H9 (cell line): ENCODE measurements around the gene UBAC2. TPM values are rescaled to one million over a fixed set of nuclear protein-coding genes. Genes with fewer than 3 reads are reported as not detected.

Source experiments
- DNase-seq: peaks from one replicate; pipeline ENCODE4 v3.0.0-alpha.2; 2017
- H2AFZ ChIP-seq: one replicate; pipeline ENCODE4 v1.6.1; 2013; ENCODE audit warnings: mild to moderate bottlenecking, low read length, control low read depth, moderate library complexity
- H2AK5ac ChIP-seq: 2 replicates; pipeline ENCODE4 v1.6.1; 2013; ENCODE audit warnings: low read length, control low read depth, mixed read lengths; ENCODE audit not compliant: insufficient read length
- H2BK120ac ChIP-seq: one replicate; pipeline ENCODE4 v1.6.1; 2013; ENCODE audit warnings: low read depth, mild to moderate bottlenecking, low read length, control low read depth, inconsistent platforms; ENCODE audit not compliant: poor library complexity, severe bottlenecking
- H2BK12ac ChIP-seq: 2 replicates; pipeline ENCODE4 v1.6.1; 2013; ENCODE audit warnings: low read length, control low read depth, mixed read lengths, low read depth; ENCODE audit not compliant: insufficient read length
- H2BK15ac ChIP-seq: 2 replicates; pipeline ENCODE4 v1.6.1; 2013; ENCODE audit warnings: low read depth, low read length, control low read depth
- H2BK20ac ChIP-seq: one replicate; pipeline ENCODE4 v1.6.1; 2013; ENCODE audit warnings: low read depth, mild to moderate bottlenecking, low read length, control low read depth, inconsistent platforms; ENCODE audit not compliant: poor library complexity, severe bottlenecking
- H2BK5ac ChIP-seq: 2 replicates; pipeline ENCODE4 v1.6.1; 2013; ENCODE audit warnings: low read length, control low read depth, mixed read lengths; ENCODE audit not compliant: insufficient read length
- H3K14ac ChIP-seq: 2 replicates; pipeline ENCODE4 v1.6.1; 2013; ENCODE audit warnings: low read length, control low read depth; ENCODE audit not compliant: insufficient read depth
- H3K18ac ChIP-seq: 2 replicates; pipeline ENCODE4 v1.6.1; 2013; ENCODE audit warnings: low read depth, mild to moderate bottlenecking, mixed read lengths, low read length, control low read depth; ENCODE audit not compliant: insufficient read length
- H3K23ac ChIP-seq: 2 replicates; pipeline ENCODE4 v1.6.1; 2013; ENCODE audit warnings: low read length, control low read depth, mixed read lengths, low read depth; ENCODE audit not compliant: insufficient read length
- H3K23me2 ChIP-seq: 2 replicates; pipeline ENCODE4 v1.6.1; 2013; ENCODE audit warnings: low read depth, mild to moderate bottlenecking, mixed read lengths, low read length, control low read depth; ENCODE audit not compliant: insufficient read length, poor library complexity, severe bottlenecking
- H3K27ac ChIP-seq: 2 replicates; pipeline ENCODE4 v1.5.1; 2013; ENCODE audit warnings: low read length, control low read depth, mixed read lengths, low read depth; ENCODE audit not compliant: insufficient read length
- H3K27me3 ChIP-seq: 2 replicates; pipeline ENCODE4 v1.6.1; 2013; ENCODE audit warnings: low read length, control low read depth, inconsistent platforms; ENCODE audit not compliant: insufficient read depth
- H3K4ac ChIP-seq: 2 replicates; pipeline ENCODE4 v1.6.1; 2013; ENCODE audit warnings: low read depth, mild to moderate bottlenecking, control low read depth, inconsistent platforms, low read length, moderate library complexity
- H3K4me1 ChIP-seq: 2 replicates; pipeline ENCODE4 v1.6.1; 2013; ENCODE audit warnings: low read length, control low read depth, inconsistent platforms; ENCODE audit not compliant: insufficient read depth
- H3K4me2 ChIP-seq: 2 replicates; pipeline ENCODE4 v1.6.1; 2013; ENCODE audit warnings: low read length, control low read depth, mixed read lengths; ENCODE audit not compliant: insufficient read length, insufficient read depth
- H3K56ac ChIP-seq: 2 replicates; pipeline ENCODE4 v1.6.1; 2013; ENCODE audit warnings: low read depth, mild to moderate bottlenecking, mixed read lengths, low read length, control low read depth; ENCODE audit not compliant: insufficient read length
- H3K79me1 ChIP-seq: 2 replicates; pipeline ENCODE4 v1.6.1; 2013; ENCODE audit warnings: low read depth, mild to moderate bottlenecking, moderate library complexity, low read length, control low read depth, inconsistent platforms; ENCODE audit not compliant: insufficient read depth, poor library complexity, severe bottlenecking
- H3K79me2 ChIP-seq: 2 replicates; pipeline ENCODE4 v1.6.1; 2013; ENCODE audit warnings: low read length, control low read depth, inconsistent platforms; ENCODE audit not compliant: insufficient read depth
- H3K9ac ChIP-seq: 2 replicates; pipeline ENCODE4 v1.6.1; 2013; ENCODE audit warnings: low read length, control low read depth, mixed read lengths; ENCODE audit not compliant: insufficient read length; ENCODE audit errors: extremely low read depth
- H3K9me3 ChIP-seq: one replicate; pipeline ENCODE4 v1.6.1; 2013; ENCODE audit warnings: low read depth, low read length, inconsistent platforms; ENCODE audit not compliant: control insufficient read depth
- H3T11ph ChIP-seq: one replicate; pipeline ENCODE4 v1.6.1; 2013; ENCODE audit warnings: mild to moderate bottlenecking, low read length, control low read depth, inconsistent platforms
- H4K20me1 ChIP-seq: one replicate; pipeline ENCODE4 v1.6.1; 2013; ENCODE audit not compliant: control insufficient read depth, insufficient read length, insufficient read depth
- H4K5ac ChIP-seq: 2 replicates; pipeline ENCODE4 v1.6.1; 2013; ENCODE audit warnings: low read depth, mild to moderate bottlenecking, mixed read lengths, low read length, control low read depth; ENCODE audit not compliant: insufficient read length
- H4K8ac ChIP-seq: replicated peaks from 2 replicates; pipeline ENCODE4 v1.6.1; 2013; ENCODE audit warnings: low read length, control low read depth, mixed read lengths, low read depth; ENCODE audit not compliant: insufficient read length
- H4K91ac ChIP-seq: 2 replicates; pipeline ENCODE4 v1.6.1; 2013; ENCODE audit warnings: low read depth, mild to moderate bottlenecking, moderate library complexity, mixed read lengths, low read length, control low read depth; ENCODE audit not compliant: insufficient read length
- H3K27ac Mint-ChIP-seq, 3 experiments: 2 replicates in 2 of 3; 3 replicates in 1 of 3; pipeline ENCODE4 v1.8.0; 2020 to 2021; ENCODE audit warnings: mixed read lengths in 3 of 3, mild to moderate bottlenecking in 1 of 3, moderate library complexity in 1 of 3
- H3K27me3 Mint-ChIP-seq: 2 replicates; pipeline ENCODE4 v1.8.0; 2021; ENCODE audit warnings: low read depth, mild to moderate bottlenecking, moderate library complexity, mixed read lengths
- H3K36me3 Mint-ChIP-seq, 3 experiments: 2 replicates in 2 of 3; 3 replicates in 1 of 3; pipeline ENCODE4 v1.8.0; 2020 to 2021; ENCODE audit warnings: low read depth in 3 of 3, mixed read lengths in 3 of 3; ENCODE audit not compliant: insufficient read depth in 1 of 3
- H3K4me1 Mint-ChIP-seq, 2 experiments: 2 replicates each; pipeline ENCODE4 v1.8.0; 2020; ENCODE audit warnings: mixed read lengths in 2 of 2
- H3K4me3 Mint-ChIP-seq, 2 experiments: 2 replicates in 1 of 2; 3 replicates in 1 of 2; pipeline ENCODE4 v1.8.0; 2020 to 2021; ENCODE audit warnings: mild to moderate bottlenecking in 2 of 2, mixed read lengths in 2 of 2, moderate library complexity in 1 of 2
- H3K9me3 Mint-ChIP-seq, 2 experiments: 2 replicates in 1 of 2; 3 replicates in 1 of 2; pipeline ENCODE4 v1.8.0; 2020; ENCODE audit warnings: mild to moderate bottlenecking in 2 of 2, mixed read lengths in 2 of 2, moderate library complexity in 1 of 2
- CTCF ChIP-seq: fragments of 200-600 bp; sonication (generic); conservative IDR thresholded peaks from 3 replicates; pipeline ENCODE4 v1.8.0; 2021; ENCODE audit warnings: antibody characterized with exemption, mild to moderate bottlenecking
- WGBS: extraction: QIAGEN DNeasy Blood & Tissue Kit; methylation state at CpG from one replicate; pipeline ENCODE4 v1.1.7; 2013; ENCODE audit warnings: missing lambda C conversion rate, low lambda C conversion rate, mixed read lengths; ENCODE audit not compliant: insufficient read length; ENCODE audit errors: extremely low coverage; 5-methylcytosine and 5-hydroxymethylcytosine counted together
- total RNA-seq: library from RNA; stranded (reverse); gene quantifications from 2 replicates; pipeline ENCODE4 v1.2.1, GENCODE V29; 2021

UBAC2 gene
- total RNA-seq, 1 experiment from 2014 or later = 52.3 TPM

GRCh38 chr13:99191336-99191899 lies 9.2 kb upstream of the UBAC2 start:
- Mint-ChIP-seq H3K27me3 (peaks cover 36% of the 10 kb centered on the region), H3K9me3 (peaks cover 0 to 3% of the 10 kb centered on the region in 2 experiments; a peak in 1 of 5 replicates), H3K36me3 (peaks cover 0 to 3% (median 0%) of the 10 kb centered on the region in 3 experiments; a peak in 1 of 7 replicates), H3K27ac (no peak overlapping the region; a peak in 1 of 7 replicates), H3K4me1 (peaks cover 0 to 6% of the 10 kb centered on the region in 2 experiments; a peak in 1 of 4 replicates), H3K4me3 (no peak overlapping the region)
- no peak overlapping the region for H2BK120ac ChIP-seq
- H2AK5ac ChIP-seq = no peak overlapping the region
- no peak overlapping the region for H3K23ac ChIP-seq
- no peaks in the 10 kb centered on the region for H3K79me2 ChIP-seq
- H3K9me3 ChIP-seq = no peaks in the 10 kb centered on the region
- no CpG with 5 or more reads among the region's 3 CpGs for WGBS
- no peak overlapping the region for H2BK5ac ChIP-seq
- no peaks in the 10 kb centered on the region for H3K79me1 ChIP-seq
- H3K27me3 ChIP-seq = no peaks in the 10 kb centered on the region; the same call in 1 of the 2 replicates
- no peak overlapping the region for H2AFZ ChIP-seq
- H2BK15ac ChIP-seq = no peak overlapping the region
- H3T11ph ChIP-seq = no peak overlapping the region
- H3K9ac ChIP-seq = no peak overlapping the region
- no peak overlapping the region for H4K8ac ChIP-seq
- H3K4ac ChIP-seq = no peak overlapping the region
- H3K14ac ChIP-seq = no peak overlapping the region
- H3K23me2 ChIP-seq = no peaks in the 10 kb centered on the region
- H2BK20ac ChIP-seq = no peak overlapping the region
- no peak overlapping the region for H4K91ac ChIP-seq
- no peaks in the 10 kb centered on the region for H3K4me1 ChIP-seq
- no peak overlapping the region for H4K5ac ChIP-seq
- H3K4me2 ChIP-seq = no peak overlapping the region
- H4K20me1 ChIP-seq = no peaks in the 10 kb centered on the region
- DNase-seq = no peak
- no peak overlapping the region for H2BK12ac ChIP-seq
- no peak for TF ChIP-seq CTCF
- no peak overlapping the region for H3K56ac ChIP-seq
- H3K27ac ChIP-seq = no peak overlapping the region
- no peak overlapping the region for H3K18ac ChIP-seq
